Measurements from ENCODE around the gene STIM2.

- TF ChIP-seq CTCF (IDR thresholded peaks at IDR 0.05) (no peak), EZH2 (IDR thresholded peaks at IDR 0.05) (no peak)
Observed at GRCh38 chr4:26943391-26943790, 82.8 kb downstream of the STIM2 start.

Data from neural progenitor cell (in vitro differentiated cells).